CD4-positive, alpha-beta T cell (primary cell): Measurements from ENCODE around the gene MAD2L2. TPM values are rescaled to one million over a fixed set of nuclear protein-coding genes. Genes with fewer than 3 reads are reported as not detected.

Experiments
- ATAC-seq: fragments of 200-7000 bp; cut with Tn5 transposase; one replicate; pipeline ENCODE4 v1.10.0; 2022; ENCODE audit warnings: mild to moderate bottlenecking; ENCODE audit not compliant: poor library complexity
- CTCF ChIA-PET: fragments of 350-600 bp; sonication (Branson Sonifier 250); formaldehyde crosslinking; loops from one replicate; lab custom pipeline; 2021; ENCODE audit warnings: antibody characterized with exemption, inconsistent platforms; lab: Charles Lee
- POLR2A ChIA-PET: fragments of 350-600 bp; sonication (Branson Sonifier 250); formaldehyde crosslinking; loops from one replicate; lab custom pipeline; 2021; ENCODE audit warnings: antibody characterized with exemption, inconsistent platforms; lab: Charles Lee
- DNase-seq, 14 experiments: peaks; one replicate each; pipeline ENCODE4 v3.0.0-alpha.2; 2013 to 2020; ENCODE audit warnings: mixed read lengths in 2 of 14
- H3K27ac ChIP-seq, 2 donors: one replicate each; pipeline versions ENCODE4 v1.5.1 to v1.7.0; 2013; ENCODE audit warnings: low read length in 2 of 2, low read depth in 1 of 2, mild to moderate bottlenecking in 1 of 2
- H3K27me3 ChIP-seq, 2 experiments: 1 replicate in 1 of 2; 2 replicates in 1 of 2; pipeline versions ENCODE4 v1.6.1 to v1.7.0; 2013; ENCODE audit warnings: low read length in 2 of 2, control low read depth in 1 of 2, mild to moderate bottlenecking in 1 of 2, moderate library complexity in 1 of 2; ENCODE audit not compliant: insufficient read depth in 2 of 2, control insufficient read depth in 1 of 2
- H3K36me3 ChIP-seq: one replicate; pipeline ENCODE4 v1.6.1; 2013; ENCODE audit warnings: low read length, control low read depth; ENCODE audit not compliant: insufficient read depth
- H3K4me1 ChIP-seq: one replicate; pipeline ENCODE4 v1.6.1; 2013; ENCODE audit warnings: low read length, control low read depth; ENCODE audit not compliant: insufficient read depth
- H3K4me3 ChIP-seq: one replicate; pipeline ENCODE4 v1.5.1; 2013; ENCODE audit warnings: mild to moderate bottlenecking, low read length, moderate library complexity
- H3K9me3 ChIP-seq, 2 experiments: 1 replicate in 1 of 2; 2 replicates in 1 of 2; pipeline versions ENCODE4 v1.6.1 to v1.7.0; 2013; ENCODE audit warnings: low read length in 2 of 2, mild to moderate bottlenecking in 2 of 2, control low read depth in 1 of 2, moderate library complexity in 1 of 2; ENCODE audit not compliant: control insufficient read depth in 1 of 2, insufficient read depth in 1 of 2
- H3K27ac Mint-ChIP-seq: one replicate; pipeline ENCODE4 v1.8.0; 2020; ENCODE audit warnings: mixed read lengths
- H3K27me3 Mint-ChIP-seq: one replicate; pipeline ENCODE4 v1.8.0; 2021; ENCODE audit warnings: mixed read lengths
- H3K36me3 Mint-ChIP-seq: one replicate; pipeline ENCODE4 v1.8.0; 2021; ENCODE audit warnings: low read depth, mixed read lengths
- H3K4me1 Mint-ChIP-seq: one replicate; pipeline ENCODE4 v1.8.0; 2021; ENCODE audit warnings: low read depth, mixed read lengths
- H3K4me3 Mint-ChIP-seq: one replicate; pipeline ENCODE4 v1.8.0; 2020; ENCODE audit warnings: mild to moderate bottlenecking, mixed read lengths
- H3K9me3 Mint-ChIP-seq: one replicate; pipeline ENCODE4 v1.8.0; 2020; ENCODE audit warnings: mixed read lengths
- CTCF ChIP-seq: fragments of 200-600 bp; IDR thresholded peaks from one replicate; pipeline ENCODE4 v1.8.0; 2022; ENCODE audit warnings: antibody characterized with exemption, mild to moderate bottlenecking
- intact Hi-C, 2 experiments: fragments of 100-400 bp; cut with DNase I in 1 of 2; cut with micrococcal nuclease in 1 of 2; formaldehyde crosslinking; loops; one replicate each; pipeline versions ENCODE4 v1.15.1 to v1.9.0; 2023 to 2025; cut with DNase I, micrococcal nuclease
- total RNA-seq, 174 experiments: library from RNA in 2 of 174; stranded (reverse) in 2 of 174; gene quantifications; one replicate each; pipeline ENCODE4 v1.2.3 and lab custom pipeline; 2021 to 2026

Gene MAD2L2
- total RNA-seq, 2 experiments from 2014 or later: 24.6 to 28.3 TPM

- CTCF ChIA-PET: interaction anchor here (1.2 to 1.6 kb wide), 2 partner anchors 57 to 71 kb away, joined by 3 to 4 read pairs; partner anchors contain the start of gene FBXO6
- Mint-ChIP-seq H3K9me3 (no peaks in the 10 kb centered on the region), H3K27me3 (no peaks in the 10 kb centered on the region), H3K4me1 (peaks cover 26% of the 10 kb centered on the region), H3K36me3 (no peaks in the 10 kb centered on the region), H3K27ac (no peak overlapping the region), H3K4me3 (no peak overlapping the region)
- intact Hi-C loops: loop anchor here in 1 of 2 experiments (2.0 kb wide), 1 partner anchor 27 kb away; no protein-coding TSS in a partner anchor
- Histone ChIP-seq H3K27me3 (no peaks in the 10 kb centered on the region), H3K4me1 (peaks cover 27% of the 10 kb centered on the region), H3K4me3 (no peak overlapping the region), H3K9me3 (no peaks in the 10 kb centered on the region), H3K36me3 (no peaks in the 10 kb centered on the region), H3K27ac (no peak overlapping the region)
- TF ChIP-seq CTCF: no peak
- ATAC-seq: no peak
- POLR2A ChIA-PET: interaction anchor here (0.8 to 2.4 kb wide), 2 partner anchors 9 to 57 kb away, joined by 3 to 52 read pairs; partner anchors contain the start of gene FBXO6
- DNase-seq: no peak
These were observed 40.4 kb upstream of the MAD2L2 start for GRCh38 chr1:11721311-11721710.

- peaks cover 22% of the 10 kb centered on the region for H3K4me1 ChIP-seq
- Mint-ChIP-seq H3K27ac (no peak overlapping the region), H3K4me3 (no peak overlapping the region), H3K27me3 (no peaks in the 10 kb centered on the region), H3K4me1 (peaks cover 22% of the 10 kb centered on the region), H3K36me3 (no peaks in the 10 kb centered on the region), H3K9me3 (no peaks in the 10 kb centered on the region)
- intact Hi-C loops: loop anchor here in 1 of 2 experiments (2.0 kb wide), 1 partner anchor 28 kb away; no protein-coding TSS in a partner anchor
- DNase-seq (peak in 1 of 14 experiments; percentile 15), ATAC-seq (no peak)
- TF ChIP-seq CTCF: no peak
- H3K36me3 ChIP-seq: no peaks in the 10 kb centered on the region
- H3K9me3 ChIP-seq: no peaks in the 10 kb centered on the region
- H3K4me3 ChIP-seq: no peak overlapping the region
- no peaks in the 10 kb centered on the region for H3K27me3 ChIP-seq
- ChIA-PET POLR2A (interaction anchor here (0.8 to 2.4 kb wide), 5 partner anchors 10 to 187 kb away, joined by 3 to 52 read pairs (median 10); partner anchors contain the start of genes FBXO6 and MAD2L2), CTCF (interaction anchor here (1.8 to 2.2 kb wide), 5 partner anchors 16 to 683 kb away, joined by 9 to 47 read pairs (median 21); partner anchors contain the start of genes AGTRAP and MAD2L2)
- no peak overlapping the region for H3K27ac ChIP-seq
These were observed 39.6 kb upstream of the MAD2L2 start for GRCh38 chr1:11720525-11720924.

DNA sequence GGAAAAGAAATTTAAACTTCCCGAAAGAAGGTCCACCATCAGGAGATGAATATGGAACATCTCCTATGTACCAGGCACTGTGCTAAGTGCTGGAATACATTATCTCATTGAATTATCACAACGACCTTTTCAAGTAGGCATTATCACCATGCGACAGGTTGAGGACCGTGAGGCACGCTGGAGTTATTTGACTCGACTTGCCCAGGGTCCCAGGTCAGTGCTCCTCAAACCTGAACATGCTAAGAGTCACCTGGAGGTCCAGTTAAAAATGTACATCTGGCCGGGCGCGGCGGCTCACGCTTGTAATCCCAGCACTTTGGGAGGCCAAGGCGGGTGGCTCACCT lies 39.1 kb upstream of the MAD2L2 start:
- H3K27ac ChIP-seq: peak overlapping the region in 1 of 2 donors; percentile 64
- peaks cover 17% of the 10 kb centered on the region for H3K4me1 Mint-ChIP-seq
- no peaks in the 10 kb centered on the region for H3K27me3 ChIP-seq
- H3K27me3 Mint-ChIP-seq: no peaks in the 10 kb centered on the region
- ChIA-PET CTCF (interaction anchor here (0.5 to 2.2 kb wide), 22 partner anchors 11 to 682 kb away, joined by 3 to 60 read pairs (median 6); partner anchors contain the start of genes AGTRAP, FBXO2, FBXO6 and MAD2L2), POLR2A (interaction anchor here (0.7 to 2.4 kb wide), 22 partner anchors 11 to 756 kb away, joined by 3 to 52 read pairs (median 5); partner anchors contain the start of genes AGTRAP, FBXO2, FBXO44 and FBXO6)
- H3K4me3 Mint-ChIP-seq: peak overlapping the region; percentile 86
- peaks cover 18% of the 10 kb centered on the region for H3K4me1 ChIP-seq
- H3K36me3 Mint-ChIP-seq: no peaks in the 10 kb centered on the region
- TF ChIP-seq CTCF: peak; percentile 33
- no peaks in the 10 kb centered on the region for H3K9me3 ChIP-seq
- intact Hi-C loops: loop anchor here in 1 of 2 experiments (2.0 kb wide), 1 partner anchor 29 kb away; no protein-coding TSS in a partner anchor
- DNase-seq (no peak), ATAC-seq (no peak)
- H3K36me3 ChIP-seq: no peaks in the 10 kb centered on the region
- H3K4me3 ChIP-seq: no peak overlapping the region
- H3K9me3 Mint-ChIP-seq: no peaks in the 10 kb centered on the region
- peak overlapping the region; percentile 86 for H3K27ac Mint-ChIP-seq
